HG02763 (cell line): ENCODE results near the gene TMEM163.
"Not testable (repeated sequence)": the region's sequence is repeated elsewhere in the genome, so short reads cannot be mapped to it uniquely, and the experiment has no call there.

ENCODE experiments used
- ATAC-seq: cut with Tn5 transposase; IDR thresholded peaks from one replicate; pipeline ENCODE4 v1.9.1; 2021; ENCODE audit warnings: mild to moderate bottlenecking, moderate library complexity; ENCODE audit not compliant: unreplicated experiment

Gene TMEM163

DNA sequence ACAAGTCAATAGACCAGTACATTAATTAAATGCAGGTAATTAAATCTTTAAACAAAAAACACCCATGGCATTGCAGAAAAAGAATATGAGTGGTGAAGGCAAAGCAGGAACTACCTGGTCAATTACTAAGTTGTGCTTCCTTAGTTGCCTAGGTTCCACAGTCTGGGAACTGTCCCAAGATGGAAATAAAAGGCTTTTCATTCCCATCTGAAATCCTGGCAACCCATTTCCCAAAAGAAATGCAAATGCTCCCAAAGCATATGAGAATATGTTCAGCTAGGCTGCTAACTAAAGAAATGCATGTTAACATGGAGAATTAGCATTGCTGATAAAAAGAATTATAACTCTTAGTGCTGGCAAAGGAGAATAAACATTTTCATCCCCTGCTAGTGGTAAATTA, 177.8 kb downstream of the TMEM163 start:
- no peak for ATAC-seq

DNA sequence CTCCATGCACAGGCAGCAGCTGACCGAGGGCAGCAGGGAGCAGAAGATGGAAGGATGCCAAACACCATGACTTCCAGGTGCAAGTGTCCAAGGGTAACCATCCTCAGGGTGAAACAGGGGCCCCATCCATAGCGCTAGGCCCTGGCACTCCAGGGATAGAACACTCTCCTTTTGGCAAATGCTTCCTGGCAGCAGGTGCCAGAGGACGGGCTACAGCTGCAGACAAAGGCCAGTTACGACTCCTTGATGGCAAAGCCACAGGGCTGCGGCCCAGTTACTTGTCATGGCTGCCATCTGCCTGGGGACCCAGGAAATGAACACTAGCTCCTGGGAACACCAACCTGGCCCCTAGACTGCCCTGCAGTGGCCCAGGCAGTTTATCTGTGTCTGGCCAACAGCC, 178.8 kb downstream of the TMEM163 start:
- no peak for ATAC-seq

DNA sequence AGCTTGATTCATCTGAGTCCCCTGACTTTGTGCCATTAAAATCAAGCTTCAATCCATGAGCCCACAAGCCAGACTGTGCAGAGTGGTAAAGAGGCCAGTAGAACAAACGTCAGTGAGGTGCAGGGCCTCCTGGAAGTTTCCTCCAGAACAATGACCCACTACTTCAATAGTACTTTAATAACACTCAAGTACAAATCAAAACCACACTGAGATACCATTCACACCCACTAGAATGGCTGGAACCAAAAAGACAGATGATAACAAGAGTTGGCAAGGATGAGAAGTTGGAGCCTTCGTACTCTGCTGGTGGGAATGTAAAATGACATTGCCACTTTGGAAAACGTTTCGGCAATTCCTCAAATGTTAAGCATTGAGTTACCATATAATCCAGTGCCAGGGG, 181.1 kb downstream of the TMEM163 start:
- ATAC-seq, result no peak

DNA sequence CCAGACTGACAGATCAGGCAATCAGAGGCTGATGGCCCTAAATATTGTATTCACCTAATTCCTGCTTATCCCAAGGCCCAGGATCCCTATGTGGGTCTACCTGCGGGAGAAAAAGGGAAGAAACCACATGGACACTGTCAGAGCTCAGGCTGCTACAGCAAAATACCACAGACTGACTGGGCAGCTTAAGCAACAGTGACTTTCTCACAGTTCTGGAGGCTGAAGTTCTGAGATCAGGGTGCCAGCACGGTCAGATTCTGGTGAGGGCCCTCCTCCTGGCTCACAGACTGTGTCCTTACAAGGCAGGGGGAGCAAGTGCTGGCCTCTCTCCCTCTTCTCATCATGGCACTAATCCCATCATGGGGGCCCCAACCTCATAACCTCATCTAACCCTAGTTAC, 181.7 kb downstream of the TMEM163 start:
- no peak for ATAC-seq

DNA sequence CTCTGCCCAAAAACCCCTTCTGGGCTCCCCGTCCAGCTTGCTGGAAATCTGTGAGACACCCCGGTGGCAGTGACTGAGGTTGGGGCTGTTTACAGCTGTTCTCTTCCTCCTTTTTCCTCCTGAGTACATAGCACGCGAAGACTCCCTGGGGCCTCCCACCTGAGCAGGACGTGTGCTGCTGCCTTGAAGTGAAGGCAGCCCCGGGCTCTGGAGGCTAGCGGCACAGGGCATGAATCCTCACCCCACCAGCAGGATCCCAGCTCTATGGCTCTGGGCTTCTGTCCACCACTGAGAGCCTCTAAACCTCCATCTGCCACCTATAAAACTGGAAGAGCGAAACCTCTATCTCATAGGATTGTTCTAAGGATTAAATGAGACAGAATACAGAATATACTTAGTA, 182.5 kb downstream of the TMEM163 start:
- ATAC-seq, result no peak

DNA sequence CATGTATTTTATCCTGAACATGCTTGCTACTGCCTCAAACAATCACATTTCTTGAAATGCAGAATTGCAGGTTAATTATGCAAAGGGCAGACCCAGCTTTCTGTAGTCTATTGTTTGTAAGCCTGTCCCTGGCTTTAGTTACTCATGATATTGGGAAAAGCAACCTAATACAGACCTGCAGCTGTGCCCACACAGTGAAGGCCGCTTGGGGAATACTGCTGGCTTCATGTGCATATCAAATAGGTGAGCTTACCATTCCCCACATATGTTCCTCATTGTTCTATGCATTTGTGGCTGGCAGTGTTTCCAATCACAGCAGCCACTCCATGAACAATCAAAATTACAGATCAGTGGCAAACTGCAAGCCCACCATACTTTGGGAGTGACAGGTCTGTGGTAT, 186.3 kb downstream of the TMEM163 start:
- ATAC-seq, result no peak

DNA sequence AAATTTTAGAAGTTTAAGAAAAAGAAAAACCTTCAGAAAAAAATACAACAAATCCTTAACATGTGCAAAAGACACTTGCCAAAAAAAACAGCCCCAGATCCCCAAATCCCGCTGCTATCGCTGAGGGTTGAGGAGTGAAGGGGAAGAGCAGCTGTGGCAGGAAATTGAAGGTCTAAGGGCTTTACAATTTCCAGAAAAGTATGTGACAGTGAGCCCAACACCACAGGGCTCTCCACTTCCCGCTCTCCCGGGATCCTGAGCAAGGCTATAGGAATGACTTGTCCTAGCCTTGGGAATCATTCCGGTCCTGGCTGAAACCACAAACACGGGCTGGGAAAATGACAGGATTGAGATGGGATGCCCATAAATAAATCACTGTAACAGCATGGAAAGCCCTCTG, 191.4 kb downstream of the TMEM163 start:
- ATAC-seq, result no peak

DNA sequence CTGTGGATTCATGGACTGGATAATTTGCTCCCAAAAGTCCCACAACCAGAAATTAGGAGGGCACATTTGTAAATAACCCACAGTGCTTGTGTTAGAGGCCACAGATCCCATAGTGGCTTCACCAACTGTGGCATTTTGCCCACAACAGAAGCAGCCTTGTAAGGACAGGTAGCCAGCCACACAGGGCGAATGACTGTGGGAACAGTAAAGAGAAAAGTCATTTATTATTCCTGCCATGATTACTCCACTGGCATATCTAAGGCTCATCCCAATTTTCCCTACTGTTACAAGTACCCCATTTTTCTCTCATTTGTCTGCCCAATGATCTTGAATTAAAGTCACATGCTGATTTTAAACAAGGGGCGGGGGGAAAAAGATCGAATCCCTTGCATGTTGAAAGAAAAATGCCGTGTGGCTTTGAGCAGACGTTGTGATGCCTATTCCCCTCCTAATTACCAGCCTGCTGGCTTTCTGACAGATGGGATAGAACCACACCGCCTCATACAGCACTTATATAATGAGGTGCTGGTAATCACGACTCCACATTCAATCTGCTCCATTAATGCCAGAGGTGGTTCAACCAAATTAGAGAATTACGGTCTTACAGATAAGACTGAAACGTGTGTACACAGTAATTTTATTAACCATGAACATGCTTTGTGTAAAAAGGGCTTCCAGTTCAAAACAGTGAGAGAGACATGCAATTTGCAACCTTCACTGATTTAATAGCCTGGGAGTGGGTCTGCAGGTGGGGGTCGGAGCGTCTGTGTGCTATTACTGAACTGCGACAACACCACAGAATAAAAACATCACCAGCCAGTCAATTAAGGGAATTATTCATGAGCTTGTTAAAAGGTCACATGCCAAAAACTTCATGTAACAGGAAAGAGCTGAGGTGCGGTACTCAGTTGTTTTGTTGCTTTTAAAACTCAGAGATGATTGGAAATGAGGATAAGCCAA, 196.0 kb downstream of the TMEM163 start:
- no peak for ATAC-seq

DNA sequence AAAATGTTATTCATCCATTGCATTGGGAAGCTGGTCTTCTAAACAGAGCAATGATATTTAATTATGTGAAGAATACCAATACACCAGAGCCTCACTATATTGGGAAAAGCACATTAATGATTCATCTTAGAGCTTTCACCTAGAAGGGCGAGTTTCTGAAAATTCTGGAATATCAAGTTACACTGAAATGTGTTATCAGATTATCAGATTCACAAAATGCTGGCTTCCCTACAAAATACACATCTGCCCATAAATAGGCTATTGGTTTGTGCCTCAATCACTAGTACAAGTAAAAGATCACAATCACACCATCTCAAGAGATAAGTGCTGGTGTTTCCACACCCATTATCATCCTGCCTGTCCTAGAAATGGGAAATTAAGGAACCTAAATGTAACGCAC, 200.7 kb downstream of the TMEM163 start:
- no peak for ATAC-seq

DNA sequence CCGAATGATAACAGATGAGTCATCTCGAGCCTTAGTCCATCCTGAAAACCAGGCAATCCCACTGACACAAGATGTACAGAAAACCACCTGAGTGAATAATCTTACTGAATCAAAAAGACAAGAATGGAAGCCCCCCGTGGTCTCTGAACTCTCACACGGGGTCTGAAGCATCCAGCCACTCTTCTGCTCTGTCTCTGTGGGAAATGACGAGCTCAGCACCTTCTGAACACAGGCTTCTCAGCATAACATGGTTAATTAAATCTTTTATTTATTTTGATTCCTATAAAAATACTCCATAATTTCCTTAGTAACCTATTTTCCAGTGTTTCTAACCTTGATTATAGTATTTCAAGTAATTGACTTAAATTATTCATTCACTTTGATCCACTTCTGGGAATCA, 203.7 kb downstream of the TMEM163 start:
- no peak for ATAC-seq

DNA sequence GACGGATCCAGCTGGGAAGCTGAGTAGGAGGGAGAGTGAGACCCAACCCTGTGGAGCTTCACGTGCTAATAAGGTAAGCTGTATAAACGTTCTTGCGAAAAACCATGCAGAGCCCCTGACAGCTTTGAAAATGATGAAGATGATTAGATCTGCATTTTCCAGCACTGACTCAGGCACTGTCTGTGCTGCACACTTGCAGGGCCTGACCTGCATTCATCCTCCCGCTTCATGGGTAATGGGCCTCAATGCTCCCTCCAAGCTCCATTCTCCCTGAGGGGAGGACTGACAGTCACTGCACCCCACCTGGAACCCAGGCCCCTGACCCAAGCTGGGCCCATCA, 205.4 kb downstream of the TMEM163 start:
- ATAC-seq, result no peak

DNA sequence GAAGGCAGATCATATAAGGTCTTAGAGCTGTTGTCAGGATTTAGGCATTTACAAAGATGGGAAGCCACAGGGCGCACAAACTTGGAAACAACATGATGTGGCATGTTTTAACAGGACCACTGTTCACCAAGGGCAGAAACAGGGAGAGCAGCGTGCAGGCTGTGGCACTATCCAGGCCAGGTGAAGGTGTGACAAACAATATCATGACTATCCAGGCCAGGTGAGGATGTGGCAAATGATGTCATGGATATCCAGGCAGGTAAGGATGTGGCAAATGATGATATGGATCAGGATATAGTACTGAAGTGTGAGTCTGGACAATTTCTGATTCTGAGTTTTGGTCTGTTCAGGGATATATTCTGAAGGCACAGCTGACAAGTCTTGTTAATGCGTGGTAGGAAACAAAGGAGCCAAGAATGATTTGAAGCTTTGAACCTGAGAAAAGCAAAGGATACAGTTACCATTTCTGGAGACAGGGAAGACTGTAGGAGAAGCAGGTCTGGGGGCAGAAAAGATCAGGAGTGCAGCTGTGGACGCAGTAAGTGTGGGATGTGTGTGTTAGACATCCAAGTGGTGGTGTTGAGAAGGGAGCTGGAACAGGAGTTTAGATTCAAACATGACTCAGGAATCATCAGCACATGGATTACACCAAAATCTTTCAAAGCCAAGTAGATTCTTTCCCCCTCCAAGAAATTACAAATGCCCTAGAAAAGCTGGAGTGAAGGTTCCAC, 205.9 kb downstream of the TMEM163 start:
- no peak for ATAC-seq

DNA sequence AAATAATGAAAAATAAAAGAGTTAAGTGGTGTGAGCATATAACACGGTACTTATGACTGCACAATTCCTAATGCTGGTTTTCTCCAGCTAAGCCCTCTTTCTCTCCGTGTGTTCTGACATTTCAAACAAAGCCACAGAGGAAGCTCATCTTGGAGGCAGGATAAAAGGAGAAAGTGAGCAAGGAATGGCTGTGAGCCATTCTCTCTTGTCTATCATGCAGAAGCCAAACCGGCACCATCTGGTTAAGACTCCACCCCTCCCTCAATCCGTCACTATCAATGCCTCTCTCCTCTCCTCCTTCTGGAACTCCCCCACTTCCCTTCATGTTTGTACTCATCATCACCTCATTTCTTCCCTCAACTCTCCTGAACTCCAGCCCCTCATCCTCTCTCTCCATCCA, 210.4 kb downstream of the TMEM163 start:
- ATAC-seq, result no peak

DNA sequence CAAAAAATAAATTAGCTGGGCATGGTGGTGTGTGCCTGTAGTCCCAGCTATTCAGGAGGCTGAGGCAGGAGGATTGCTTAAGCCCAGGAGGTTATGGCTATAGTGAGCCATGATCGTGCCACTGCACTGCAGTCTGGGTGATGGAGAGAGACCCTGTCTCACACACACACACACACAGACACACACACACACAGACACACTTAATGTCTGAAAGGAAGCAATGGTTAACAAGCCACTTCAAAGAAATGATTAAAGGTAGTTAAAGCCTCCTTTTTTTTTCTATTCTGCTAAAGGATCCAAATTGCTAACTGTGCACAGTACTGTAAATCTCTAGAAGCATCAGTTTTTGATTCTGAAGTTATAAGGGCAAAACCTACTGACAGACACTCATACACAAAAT, 211.1 kb downstream of the TMEM163 start:
- no peak for ATAC-seq

DNA sequence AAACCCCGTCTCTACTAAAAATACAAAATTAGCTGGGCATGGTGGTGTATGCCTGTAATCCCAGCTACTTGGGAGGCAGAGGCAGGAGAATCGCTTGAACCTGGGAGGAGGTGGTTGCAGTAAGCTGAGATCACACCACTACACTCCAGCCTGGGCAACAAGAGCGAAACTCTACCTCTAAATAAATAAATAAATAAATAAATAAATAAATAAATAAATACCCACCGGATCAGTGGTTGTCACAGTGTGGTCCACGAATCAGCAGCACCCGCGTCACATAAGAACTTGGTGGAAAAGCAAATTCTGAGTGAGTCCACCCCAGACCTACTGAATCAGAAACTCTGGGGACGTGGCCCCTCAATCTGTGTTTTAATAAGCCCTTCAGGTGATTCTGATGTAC, 211.6 kb downstream of the TMEM163 start:
- ATAC-seq, result not testable (repeated sequence)

DNA sequence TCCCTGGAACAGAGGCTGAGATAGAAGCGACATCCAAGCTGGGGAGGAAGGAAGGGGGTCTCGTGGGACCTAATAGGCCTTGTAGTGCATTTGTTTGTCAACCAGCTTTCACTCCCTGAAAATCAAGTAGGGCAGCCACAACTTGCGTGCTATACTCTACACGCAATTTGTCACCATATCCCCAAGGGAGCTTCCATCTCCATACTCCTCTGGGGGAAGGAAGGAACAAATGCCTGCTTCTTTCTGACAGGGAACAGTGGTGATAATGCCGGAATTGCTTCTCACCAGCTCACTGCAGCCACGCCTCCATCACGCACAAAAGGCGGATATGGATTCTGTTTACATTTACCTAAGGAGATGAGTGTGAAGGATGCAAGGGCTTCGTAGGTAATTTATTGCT, 213.4 kb downstream of the TMEM163 start:
- no peak for ATAC-seq

DNA sequence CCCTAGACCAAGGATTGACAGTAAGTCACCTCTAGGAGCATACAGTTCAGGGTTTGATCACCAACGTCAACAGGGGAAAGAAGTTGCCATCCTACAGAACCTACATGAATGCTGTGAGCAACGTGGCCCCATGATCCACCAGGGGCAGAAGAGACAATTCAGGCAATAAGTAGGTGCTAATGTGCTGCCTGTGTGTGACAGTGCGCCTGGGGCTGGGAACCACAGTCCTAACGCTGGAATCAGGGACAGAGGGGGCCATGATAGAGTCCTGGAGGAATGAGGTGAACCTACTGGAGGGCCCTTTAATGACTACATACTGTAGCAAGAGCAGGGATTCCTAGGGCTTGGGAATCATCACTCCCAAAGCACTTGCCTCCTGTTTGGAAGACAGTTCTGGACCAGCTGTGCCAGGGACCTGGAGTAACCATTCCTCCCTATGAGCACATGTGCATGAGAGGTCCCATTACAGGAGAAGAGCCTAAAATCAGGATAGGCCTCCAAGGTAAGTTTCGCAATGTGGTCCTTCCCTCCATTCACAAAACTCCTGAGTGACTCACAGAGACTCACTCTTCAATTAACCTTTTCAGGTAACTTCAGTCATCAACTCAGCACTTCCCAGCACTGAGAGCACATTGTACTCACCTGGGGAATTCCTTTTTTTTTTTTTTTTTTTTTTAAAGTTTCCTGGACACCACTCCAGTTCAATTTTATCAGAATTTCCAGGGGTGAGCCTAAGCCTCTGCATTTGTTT, 214.0 kb downstream of the TMEM163 start:
- no peak for ATAC-seq

DNA sequence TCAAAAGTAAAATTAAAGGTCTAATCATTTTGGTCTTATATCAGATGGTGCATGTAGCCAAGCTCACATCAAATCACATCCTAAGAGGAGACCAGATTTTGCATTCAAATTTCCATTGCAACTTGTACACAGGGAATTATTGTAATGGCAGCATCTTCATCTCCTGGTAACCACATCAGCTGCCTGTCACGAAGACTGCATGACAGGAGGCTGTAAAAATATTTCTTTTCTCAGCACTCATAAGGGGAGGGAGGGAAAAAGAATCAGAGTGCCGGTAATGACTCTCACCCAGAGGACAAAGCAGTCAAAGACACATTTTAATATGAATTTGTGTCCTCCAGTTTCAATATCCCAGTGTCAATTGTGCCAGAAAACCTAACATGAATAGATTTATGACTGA, 216.7 kb downstream of the TMEM163 start:
- ATAC-seq, result no peak

DNA sequence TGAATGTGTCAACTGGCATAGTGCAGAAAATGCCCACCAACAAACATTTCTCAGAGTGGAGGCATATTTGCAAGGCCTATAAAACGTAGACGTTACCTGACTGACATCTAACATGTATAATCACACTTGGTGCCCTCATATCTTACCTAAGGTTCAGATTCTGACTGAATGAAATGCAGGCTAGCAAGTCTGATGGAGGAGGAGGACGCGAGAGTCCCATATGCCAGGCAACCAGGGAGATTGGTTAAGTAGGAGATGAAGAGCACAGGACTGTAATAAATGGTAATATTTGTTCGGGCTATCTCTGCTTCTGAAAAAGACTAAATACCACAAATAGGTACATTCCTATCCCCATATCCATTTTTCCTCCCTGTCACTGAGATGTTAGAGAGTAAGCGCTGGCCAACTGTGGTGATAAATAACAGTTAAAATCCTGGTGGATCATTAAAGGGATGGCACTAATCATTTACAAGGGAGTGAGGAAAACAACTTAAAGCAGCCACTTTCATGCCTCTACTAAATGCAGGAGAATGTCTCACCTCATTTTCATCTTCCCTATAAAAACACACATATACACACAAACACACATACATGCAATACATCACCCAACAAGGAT, 217.2 kb downstream of the TMEM163 start:
- no peak for ATAC-seq

DNA sequence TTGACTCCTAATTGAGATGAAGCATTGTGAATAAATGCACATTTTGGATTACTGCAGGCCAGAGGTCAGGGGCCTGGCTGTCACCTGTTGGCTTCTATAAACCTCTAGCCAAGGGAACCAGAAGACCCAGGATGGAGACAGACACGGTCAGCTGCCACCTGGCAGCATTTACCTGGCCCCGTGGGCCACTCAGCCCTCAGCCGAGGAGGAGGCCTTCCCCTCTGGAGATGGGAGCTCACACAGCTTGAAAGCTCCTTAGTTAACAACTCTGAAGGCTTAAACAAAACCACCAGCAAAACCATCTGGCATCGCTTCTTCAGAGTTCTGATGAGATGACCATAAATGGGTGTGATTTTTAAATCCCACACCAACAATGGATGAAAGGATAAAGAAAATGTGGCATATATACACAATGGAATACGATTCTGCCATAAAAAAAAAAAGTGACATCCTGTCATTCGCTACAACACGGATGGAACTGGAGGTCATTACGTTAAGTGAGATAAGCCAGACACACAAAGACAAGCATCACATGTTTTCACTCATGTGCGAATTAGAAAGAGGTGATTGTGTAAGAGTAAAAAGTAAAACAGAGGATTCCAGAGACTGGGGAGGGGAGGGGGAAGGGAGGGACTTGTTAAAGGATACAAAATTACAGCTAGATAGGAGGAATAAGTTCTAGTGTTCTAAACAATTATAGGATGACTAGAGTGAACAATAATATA, 218.4 kb downstream of the TMEM163 start:
- ATAC-seq, result no peak
